Stimulated activated CD8-positive, alpha-beta memory T cell treated with anti-CD3 and anti-CD28 coated beads, Interleukin-15, amount 100 ng/mL, for 4 hours (primary cell): ENCODE data around the gene GDF15.
"Not testable (repeated sequence)": the region's sequence is repeated elsewhere in the genome, so short reads cannot be mapped to it uniquely, and the experiment has no call there.

ENCODE experiments used
- DNase-seq, 2 donors: peaks; one replicate each; pipeline ENCODE4 v3.0.0-alpha.2; 2020; ENCODE audit warnings: low read depth in 2 of 2

The GDF15 gene, protein sequence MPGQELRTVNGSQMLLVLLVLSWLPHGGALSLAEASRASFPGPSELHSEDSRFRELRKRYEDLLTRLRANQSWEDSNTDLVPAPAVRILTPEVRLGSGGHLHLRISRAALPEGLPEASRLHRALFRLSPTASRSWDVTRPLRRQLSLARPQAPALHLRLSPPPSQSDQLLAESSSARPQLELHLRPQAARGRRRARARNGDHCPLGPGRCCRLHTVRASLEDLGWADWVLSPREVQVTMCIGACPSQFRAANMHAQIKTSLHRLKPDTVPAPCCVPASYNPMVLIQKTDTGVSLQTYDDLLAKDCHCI

GRCh38 chr19:18385675-18386542 is at the start of gene GDF15:
GDF15 (plus strand) TSS chr19:18386158; CDS start chr19:18386190, 32 bp downstream.
- DNase-seq, result no peak

DNA sequence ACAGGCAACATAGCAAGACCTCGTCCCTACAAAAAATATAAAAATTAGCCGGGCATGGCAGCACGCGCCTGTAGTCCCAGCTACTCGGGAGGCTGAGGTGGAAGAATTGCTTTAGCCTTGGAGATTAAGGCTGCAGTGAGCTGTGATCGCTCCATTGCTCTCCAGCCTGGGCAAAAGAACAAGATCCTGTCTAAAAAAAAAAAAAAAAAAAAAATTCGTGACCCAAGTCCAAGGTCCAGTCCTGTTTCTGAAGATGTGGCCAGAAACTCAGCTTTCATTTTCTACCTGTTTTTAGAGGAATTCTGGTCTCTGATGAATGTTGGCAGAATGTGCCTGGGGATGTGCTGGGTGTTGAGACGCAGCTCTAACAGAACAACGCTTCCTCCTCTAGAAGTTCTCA is 47.4 kb upstream of the GDF15 start:
- no peak for DNase-seq

- DNase-seq, result no peak
Measured at GRCh38 chr19:18339723-18340122, 46.2 kb upstream of the GDF15 start.

DNA sequence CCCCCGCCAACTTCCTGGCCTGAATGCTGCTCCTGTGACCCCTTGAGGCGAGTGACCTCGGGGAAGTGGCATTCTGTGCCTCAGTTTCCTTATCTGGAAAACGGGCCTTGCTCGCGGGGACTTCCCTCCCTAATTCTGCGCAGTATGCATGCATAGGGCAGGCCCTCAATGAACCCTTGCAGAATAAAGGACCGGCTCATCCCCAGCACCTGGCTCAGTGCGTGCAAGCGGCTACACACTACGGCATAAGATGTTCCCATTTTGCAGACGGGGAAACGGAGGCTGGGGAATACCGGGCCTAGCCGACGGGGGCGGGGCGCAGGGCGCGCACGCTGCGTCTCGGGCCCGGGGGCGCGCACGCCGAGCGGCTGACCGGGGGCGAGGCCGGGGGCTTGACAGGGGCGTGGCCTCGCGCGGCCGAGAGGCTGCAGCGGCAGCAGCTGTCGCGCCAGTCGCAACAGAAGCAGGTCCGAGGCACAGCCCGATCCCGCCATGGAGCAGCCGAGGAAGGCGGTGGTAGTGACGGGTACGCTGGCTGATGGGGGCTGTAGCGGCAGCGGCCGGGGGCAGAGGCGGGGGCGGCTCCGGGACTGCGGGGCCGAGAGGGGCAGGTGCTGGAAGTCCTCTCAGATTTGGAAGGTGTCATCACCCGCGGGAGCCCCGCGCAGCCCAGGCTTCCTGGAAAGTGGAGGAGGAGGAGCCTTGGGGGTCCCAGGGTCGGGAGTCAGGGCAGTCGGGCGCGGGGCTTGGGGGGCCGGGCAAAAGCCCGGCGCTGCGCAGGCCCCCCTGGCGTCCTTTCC is 45.6 kb upstream of the GDF15 start, which contains the start of gene PGPEP1:
PGPEP1 (plus strand) TSS at position 409 of the 800 bp plus-strand sequence; CDS start at position 493, 84 bp downstream.
- peak in 1 of 2 donors; percentile 46 for DNase-seq

- DNase-seq, result peak; percentile 41 to 44
Measured at GRCh38 chr19:18340990-18341868, 44.7 kb upstream of the GDF15 start.

GRCh38 chr19:18342090-18342632 is 43.8 kb upstream of the GDF15 start:
- DNase-seq, result no peak

- DNase-seq, result no peak
Measured at GRCh38 chr19:18344582-18344950, 41.4 kb upstream of the GDF15 start.

GRCh38 chr19:18345296-18345695 is 40.7 kb upstream of the GDF15 start:
- no peak for DNase-seq

GRCh38 chr19:18346091-18346490 is 39.9 kb upstream of the GDF15 start:
- no peak for DNase-seq

DNA sequence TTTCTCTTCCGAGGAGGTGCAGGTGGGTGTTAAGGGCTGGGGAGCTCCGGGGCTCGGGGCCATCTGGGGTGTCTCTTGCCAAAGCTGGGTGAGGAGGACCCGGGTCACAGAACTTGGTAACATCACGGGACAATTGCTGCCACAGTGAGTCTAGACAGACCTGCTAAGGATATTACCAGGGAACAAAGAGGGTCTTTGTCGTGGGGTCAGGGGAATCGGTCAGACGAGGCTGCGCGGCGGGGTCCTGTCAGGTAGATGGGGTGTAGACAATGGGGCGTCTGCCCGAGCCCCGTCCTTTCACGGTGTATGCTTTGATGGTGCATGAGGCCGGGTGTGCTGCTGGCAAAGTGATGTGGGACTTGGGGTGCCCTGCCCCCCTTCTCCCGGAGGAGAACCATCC is 37.8 kb upstream of the GDF15 start:
- no peak for DNase-seq

DNA sequence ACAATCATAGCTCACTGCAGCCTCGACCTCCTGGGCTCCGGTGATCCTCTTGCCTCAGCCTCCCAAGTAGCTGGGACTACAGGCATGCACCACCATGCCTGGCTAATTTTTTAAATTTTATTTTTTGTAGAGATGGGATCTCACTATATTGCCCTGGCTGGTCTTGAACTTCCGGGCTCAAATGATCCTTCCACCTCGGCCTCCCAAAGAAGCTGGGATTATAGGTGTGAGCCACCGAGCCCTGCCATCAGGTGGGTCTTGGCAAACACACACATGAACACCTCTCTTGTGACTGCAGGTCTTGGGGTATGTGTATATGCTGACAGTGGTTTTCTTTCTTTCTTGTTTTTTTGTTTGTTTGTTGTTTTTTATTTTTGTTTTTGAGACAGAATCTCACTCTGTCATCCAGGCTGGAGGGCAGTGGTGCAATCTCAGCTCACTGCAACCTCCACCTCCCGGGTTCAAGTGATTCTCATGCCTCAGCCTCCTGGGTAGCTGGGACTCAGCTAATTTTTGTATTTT is 37.1 kb upstream of the GDF15 start:
- DNase-seq, result not testable (repeated sequence)

- no peak for DNase-seq
Measured at GRCh38 chr19:18349524-18350128, 36.3 kb upstream of the GDF15 start.

- DNase-seq, result no peak
Measured at GRCh38 chr19:18350490-18350889, 35.5 kb upstream of the GDF15 start.

DNA sequence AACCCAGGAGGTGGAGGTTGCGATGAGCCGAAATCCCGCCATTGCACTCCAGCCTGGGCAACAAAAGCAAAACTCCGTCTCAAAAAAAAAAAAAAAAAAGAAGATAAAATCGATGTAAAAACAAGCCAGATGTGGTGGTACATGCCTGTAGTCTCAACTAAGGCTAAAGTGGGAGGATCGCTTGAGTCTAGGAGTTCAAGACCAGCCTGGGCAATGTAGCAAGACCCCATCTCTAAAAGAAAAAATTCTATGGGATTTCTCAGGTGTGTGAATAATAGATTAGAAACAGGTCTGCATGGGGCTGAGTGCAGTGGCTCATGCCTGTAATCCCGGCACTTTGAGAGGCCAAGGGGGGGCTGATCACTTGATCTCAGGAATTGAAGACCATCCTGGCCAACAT is 34.4 kb upstream of the GDF15 start:
- no peak for DNase-seq

DNA sequence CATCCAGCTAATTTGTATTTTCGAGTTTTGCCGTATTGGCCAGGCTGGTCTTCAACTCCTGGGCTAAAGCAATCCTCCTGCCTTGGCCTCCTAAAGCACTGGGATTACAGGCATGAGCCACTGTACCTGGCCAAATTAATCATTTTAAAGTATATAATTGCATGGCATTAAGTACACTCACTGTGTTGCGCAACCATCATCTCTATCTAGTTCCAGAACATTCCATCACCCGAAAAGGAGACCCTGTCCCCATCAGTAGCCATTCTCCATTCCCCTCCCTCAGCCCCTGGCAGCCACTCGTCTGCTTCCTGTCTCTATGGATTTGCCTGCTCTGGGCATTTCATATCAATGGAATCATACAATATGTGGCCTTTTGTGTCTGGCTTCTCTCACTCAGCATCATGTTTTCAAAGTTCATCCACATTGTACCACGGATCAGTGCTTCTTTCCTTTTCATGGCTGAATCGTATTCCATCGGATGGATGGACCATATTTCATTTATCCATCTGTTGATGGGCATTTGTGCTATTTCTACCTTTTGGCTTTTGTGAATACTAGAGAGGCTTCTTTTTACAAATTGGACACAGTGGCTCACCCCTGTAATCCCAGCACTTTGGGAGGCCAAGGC is 32.5 kb upstream of the GDF15 start:
- no peak for DNase-seq

GRCh38 chr19:18354743-18355142 is 31.2 kb upstream of the GDF15 start:
- DNase-seq, result not testable (repeated sequence)

- no peak for DNase-seq
Measured at GRCh38 chr19:18357041-18357440, 28.9 kb upstream of the GDF15 start.

DNA sequence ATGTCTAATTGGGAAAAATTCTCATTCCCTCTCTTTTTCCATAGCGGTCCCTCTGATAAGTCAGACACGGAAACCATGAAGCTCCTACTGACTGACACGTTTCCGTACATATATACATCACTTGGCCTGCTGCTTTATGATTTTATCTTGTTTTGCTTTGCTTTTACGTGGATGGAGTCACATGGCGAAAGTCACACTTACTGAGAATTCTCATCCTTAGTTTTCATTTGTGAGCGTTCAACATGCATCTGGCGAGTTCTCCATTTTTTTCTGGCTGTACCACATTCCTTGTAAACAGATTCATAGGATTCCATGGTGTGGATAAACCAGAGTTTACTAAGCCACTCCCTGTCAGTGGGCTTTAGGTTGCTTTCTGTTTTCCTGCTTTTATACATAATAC is 24.3 kb upstream of the GDF15 start:
- no peak for DNase-seq

DNA sequence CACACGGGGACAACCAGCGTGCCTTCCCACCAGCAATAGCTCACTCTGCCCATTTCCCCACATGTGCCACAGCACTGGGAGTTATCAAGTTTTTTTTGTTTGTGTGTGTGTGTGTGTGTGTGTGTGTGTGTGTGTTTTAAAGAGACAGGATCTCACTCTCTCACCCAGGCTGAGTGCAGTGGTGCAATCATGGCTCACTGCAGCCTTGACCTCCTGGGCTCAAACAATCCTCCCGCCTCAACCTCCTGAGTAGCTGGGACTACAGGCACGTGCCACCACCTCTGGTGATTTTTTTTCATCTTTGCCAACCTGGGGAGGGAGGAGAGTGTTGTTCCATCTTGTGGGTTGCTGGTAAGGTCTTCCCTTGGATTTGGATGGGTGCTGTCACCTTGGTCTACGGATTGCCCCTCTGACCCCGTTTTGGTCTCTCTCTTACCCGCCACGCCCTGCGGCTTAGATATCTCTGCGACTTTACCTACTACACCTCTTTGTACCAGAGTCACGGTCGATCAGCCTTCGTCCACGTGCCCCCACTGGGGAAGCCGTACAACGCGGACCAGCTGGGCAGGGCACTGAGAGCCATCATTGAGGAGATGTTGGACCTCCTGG is 22.9 kb upstream of the GDF15 start:
- DNase-seq, result no peak
